Erythroblast (primary cell): ENCODE data around the gene CCRL2.

Experiments used
- GATA1 ChIP-seq: IDR thresholded peaks from 2 replicates; pipeline ENCODE4 v1.6.1; 2011; ENCODE audit warnings: low read depth, mild to moderate bottlenecking, control low read depth, low read length, moderate library complexity
- POLR2A ChIP-seq: IDR thresholded peaks from 2 replicates; pipeline ENCODE4 v1.6.1; 2011; ENCODE audit warnings: mild to moderate bottlenecking, low read length

- TF ChIP-seq POLR2A (no peak), GATA1 (no peak)
Observed at GRCh38 chr3:46365041-46365440, 42.0 kb upstream of the CCRL2 start.
